Stimulated activated CD8-positive, alpha-beta memory T cell treated with anti-CD3 and anti-CD28 coated beads, Interleukin-2, amount 100 ng/mL, for 1 hour (primary cell): ENCODE results near the gene CNTNAP2.
"Not testable (repeated sequence)": the region's sequence is repeated elsewhere in the genome, so short reads cannot be mapped to it uniquely, and the experiment has no call there.

Experiments used
- DNase-seq, 2 donors: peaks; one replicate each; pipeline ENCODE4 v3.0.0-alpha.2; 2020; ENCODE audit warnings: low read depth in 2 of 2

CNTNAP2 gene

DNA sequence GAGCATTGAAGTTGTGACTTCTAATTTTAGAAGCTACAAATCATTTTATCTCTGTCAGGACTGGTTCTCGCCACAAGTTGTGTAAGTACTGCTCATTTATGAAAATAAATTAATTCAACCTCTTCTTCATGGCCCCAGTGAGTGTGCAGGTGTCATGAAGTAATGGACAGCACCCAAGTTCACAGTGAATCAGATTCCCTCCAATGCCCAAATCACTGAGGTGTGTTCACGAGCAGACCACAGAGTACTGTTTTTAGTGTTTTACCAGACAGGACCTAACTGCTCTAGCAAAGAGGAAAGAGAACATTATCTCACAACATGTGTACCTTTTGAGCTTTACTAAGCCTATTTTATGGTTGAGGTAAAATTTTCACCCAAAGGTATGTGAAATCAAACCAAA is 980.0 kb downstream of the CNTNAP2 start:
- no peak for DNase-seq

DNA sequence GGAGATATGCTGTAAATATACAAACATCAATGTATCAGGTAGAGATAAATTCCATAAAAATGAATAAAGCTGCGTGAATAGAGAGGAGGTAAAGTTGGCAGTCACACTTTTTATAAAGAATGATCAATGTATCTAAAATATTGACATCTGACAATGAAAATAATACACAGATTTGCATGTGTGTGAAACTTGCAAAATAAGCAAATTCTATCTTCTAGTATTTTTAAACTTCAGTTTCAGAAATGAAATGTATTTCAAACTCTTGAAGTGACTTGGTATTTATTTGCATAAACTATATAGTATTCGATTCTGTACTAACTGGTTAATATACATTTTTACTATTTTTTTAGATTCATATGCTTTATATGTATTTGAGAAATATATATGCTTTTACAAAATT is 986.6 kb downstream of the CNTNAP2 start:
- no peak for DNase-seq

DNA sequence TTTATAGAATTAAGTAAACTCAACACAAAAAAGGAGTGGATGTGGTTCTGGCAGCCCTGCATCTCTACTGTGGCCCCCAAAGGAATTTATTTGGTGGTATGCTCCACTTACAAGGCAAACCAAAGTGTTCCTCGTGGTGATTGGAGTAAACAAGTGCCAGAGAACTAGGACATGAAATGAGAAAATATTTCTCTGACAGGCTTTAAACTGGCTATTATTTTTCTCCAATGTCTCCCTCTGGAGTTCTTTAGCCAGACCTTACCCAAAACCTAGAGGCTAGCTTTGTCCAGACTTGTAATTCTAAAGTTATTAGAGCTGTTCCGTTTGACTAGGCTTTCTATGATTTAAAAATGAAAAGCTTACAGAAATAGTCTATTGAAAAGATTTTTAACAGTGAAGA is 990.1 kb downstream of the CNTNAP2 start:
- no peak for DNase-seq

DNA sequence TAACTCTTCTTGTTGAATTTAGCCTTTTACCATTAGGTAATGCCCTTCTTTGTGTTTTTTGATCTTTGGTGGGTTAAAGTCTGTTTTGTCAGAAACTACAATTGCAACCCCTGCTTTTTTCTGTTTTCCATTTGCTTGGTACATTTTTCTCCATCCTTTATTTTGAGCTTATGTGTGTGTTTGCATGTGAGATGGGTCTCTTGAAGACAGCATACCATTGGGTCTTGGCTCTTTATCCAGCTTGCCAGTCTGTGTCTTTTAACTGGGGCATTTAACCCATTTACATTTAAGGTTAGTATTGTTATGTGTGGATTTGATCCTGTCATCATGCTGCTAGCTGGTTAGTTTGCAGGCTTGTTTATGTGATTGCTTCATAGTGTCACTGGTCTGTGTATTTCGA is 997.9 kb downstream of the CNTNAP2 start:
- not testable (repeated sequence) for DNase-seq

DNA sequence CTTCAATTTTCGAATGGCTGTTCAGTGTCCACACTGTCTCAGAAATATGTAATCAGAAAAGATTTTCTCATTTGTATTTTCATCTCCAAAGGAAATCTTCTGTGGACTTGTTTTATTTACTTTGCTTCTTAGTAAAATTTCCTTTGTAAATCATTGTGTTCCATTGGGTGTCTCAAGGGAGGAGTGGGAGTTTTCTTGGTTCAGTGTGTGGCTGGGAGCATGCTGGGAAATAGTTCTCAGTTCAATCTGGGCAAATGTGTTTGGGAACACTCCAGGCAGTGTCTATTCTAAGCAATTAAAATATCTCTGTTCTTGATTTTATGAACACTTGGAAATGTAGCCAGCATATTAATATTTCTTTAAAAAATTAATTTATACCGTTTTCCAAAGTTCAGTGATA is 1019.8 kb downstream of the CNTNAP2 start:
- DNase-seq: no peak

DNA sequence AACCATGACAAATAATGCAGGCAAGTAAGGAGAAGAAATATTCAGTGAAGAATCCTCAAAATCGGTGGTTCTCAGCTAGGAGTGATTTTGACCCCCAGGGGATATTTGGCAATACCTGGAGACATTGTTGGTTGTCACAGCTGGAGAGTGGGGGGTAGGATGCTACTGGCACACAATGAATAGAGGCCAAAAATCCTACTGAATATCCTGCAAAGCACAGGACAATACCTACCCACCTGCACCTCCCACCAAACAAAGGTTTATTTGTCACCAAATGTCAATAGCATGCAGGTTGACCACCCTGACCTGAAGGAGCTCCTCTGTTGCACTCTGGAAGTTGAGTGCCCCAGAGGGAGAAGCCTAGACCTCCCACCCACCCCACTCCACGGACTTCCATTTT is 1028.6 kb downstream of the CNTNAP2 start:
- DNase-seq: no peak

DNA sequence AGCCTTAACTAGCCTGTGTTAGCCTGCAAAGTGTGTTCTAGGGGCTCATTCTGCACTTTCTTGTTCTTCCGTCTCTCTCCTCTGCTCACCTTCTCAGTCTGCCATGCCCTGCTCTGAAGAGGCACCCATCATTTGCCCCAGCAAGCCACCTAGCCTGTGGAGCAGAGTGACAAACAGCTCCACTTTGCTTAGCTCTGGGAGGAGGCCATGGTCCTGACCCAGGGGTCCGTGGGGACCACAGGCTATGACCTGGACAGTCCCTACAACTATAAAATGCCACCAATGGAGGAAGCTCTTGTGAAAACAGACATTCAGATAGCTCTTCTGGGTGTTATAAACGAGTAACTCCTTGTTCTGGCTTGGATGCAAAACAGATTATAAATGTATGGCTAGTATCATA is 1029.6 kb downstream of the CNTNAP2 start:
- no peak for DNase-seq

DNA sequence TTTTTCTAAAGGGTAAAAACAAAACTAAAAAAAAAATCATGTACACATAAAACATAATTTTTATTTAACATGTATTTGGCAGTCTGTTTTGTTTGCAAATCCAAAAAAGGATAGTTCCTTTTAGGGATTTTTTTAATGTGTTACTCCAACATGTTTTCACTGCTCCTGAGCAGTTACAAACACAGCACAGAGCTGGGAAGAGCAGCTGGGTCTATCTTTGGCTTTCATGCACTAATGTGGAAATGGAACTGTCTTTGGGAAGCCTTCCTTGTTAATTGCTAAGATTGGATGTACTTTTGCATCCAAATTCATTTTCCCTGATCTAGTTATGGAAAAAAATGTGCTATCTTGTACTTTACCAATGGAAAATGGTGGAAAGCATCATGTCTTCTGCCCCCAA is 1035.1 kb downstream of the CNTNAP2 start:
- no peak for DNase-seq

DNA sequence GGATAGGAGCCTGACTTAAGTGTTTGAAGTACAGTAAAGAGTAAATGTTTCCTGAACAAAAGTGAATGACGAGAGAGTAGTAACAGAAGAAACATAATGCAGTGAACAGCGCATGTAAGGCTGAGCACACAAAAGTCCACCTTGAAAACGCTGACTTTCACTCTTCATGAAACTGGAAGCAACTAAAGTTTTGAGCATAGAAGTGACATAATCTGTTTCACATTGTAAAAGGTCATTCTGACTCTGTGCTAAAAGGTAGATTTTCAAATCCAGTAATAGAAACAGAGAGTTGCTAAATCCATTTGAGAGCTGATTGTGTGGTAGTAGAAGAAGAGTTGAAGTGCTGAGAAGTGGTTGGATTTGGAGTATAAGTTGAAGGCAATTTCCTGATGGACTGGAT is 1037.0 kb downstream of the CNTNAP2 start:
- no peak for DNase-seq

DNA sequence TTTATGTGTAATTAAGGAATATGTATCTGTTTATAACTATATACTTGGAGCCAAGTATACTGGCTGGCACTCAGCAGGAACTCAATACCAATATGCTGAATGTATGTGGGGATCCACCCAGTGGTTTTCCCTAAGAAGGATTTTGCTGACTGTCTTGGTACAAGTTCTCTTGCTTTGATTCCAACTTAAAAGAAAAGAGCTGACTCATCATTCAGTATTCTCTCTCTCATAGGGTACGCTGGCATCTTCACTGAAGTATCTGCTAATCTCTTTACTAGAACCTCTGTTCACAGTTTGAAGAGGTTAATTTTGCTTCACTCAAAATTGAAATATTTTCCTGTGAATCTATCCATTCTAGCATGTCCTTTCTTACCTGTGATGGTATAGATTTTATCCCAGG is 1044.8 kb downstream of the CNTNAP2 start:
- no peak for DNase-seq

DNA sequence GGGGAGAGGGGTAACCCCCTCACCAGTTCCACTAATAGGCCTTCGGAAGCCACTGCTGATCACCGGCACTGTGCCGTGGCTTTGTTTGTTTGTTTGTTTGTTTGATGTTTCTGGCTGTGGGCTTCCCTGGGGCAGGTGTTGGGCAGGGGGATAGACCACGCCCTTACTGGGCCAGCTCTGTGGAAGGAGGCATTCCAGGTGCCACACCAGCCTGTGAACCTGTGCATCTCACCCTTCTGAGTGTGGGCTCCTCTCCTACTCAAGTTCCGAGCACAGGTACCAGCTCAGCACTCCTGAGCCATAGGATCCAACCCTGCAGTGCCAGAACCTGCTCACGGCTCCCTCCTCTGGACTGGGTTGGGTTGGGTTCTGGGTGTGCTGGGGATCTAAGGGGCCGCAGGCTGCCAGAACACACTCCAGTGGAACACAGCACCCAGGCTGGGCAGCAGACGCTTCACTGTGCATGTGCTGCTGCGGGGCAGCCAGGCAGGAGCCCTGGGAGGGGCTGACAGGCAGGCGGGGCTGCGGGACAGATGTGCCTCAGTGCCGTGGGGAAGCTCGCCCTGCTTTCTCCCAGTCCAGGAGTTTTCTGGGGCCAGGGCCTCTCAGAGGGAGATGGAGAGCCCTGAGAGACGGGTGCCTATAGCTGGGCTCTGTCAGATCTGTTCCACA is 1053.9 kb downstream of the CNTNAP2 start:
- no peak for DNase-seq

DNA sequence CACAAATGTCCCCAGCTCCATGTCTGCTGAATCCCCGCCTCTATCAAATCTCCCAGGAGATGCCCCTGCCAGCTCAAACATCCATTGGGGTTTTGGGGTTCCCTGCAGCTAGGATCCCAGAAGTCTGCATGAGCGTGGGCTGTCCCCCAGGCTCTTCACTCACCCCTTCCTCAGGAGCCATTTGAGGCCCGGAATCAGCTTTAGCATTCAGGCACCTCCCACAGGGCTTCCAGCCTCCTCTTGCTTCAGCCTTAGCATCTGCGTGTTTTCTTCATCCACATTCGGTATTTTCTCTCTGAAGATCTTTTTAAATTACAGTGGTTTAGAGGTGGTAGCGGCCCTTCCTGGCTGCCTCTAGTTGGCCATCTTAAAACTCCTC is 1054.4 kb downstream of the CNTNAP2 start:
- DNase-seq: no peak

DNA sequence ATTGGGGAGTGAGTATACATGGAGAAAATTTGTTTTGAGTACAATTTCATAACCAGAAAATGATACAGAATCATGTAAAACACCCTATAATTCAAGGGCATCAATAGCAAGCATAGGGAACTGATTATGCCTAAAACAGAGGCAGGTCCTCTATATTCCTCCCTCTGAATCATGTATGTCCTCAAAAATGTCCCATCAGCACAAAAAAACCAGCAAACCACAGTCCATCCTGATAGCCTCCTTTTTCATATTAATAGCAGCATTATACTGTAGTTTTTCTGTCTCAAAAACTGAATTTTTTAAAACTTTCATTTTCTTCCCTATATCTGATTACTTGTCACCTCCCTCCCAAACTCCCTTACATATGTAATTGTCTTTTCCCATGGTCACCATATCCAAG is 1057.3 kb downstream of the CNTNAP2 start:
- DNase-seq: no peak

DNA sequence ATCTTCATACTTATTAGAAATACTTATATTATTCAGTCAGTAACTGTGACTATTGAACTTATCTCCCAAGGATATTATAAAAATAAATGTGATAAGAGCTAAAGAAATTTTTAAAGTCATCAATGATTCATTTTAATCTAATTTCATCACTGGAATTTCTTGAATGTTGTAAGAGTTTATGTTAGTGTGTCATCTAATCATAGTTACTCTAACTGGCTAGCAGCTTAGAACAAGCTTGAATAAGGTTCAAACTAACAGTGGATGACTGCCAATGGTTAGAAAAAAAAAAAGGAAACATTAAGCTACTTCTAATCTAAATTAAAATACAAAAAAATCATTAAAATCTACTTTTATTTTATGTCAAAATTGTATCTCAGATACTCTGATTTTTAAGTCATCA is 1066.3 kb downstream of the CNTNAP2 start:
- no peak for DNase-seq

DNA sequence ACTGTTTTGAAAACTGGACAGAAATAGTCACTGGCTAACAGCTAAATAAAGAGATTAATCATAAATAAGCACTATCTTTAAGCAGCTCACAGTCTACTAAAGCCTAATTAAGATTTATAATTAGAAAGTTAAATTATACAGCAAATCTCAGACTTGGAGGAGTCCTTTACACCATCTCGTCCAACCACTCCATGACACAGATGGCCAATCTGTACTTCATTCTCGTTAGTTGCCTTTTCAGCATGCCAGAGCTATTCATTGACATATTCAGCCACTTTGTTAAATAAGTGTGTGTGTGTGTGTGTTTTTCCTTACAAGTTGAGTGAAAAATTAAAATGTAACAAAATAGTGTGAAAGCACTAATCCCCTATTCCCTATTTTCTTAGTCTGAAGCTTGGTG is 1066.7 kb downstream of the CNTNAP2 start:
- DNase-seq: no peak

DNA sequence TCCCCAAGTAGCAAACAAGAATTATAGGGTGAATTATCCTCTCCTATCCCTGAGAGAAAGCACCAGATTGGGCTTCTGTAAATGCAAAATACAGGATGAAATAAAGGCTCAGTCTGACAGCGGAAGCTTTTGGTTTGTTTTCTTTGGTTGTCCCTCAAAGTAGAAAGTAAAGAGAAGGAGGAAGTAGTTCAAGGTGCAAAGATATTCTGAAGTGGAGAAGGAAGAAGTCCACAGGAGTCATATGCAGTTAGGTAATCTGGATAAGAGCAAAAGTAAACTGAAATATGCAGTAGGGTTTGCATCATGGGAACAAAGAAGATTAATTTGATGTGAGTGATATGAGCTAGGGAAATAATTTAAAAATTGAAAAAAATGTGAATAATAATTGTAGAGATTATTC is 1071.9 kb downstream of the CNTNAP2 start:
- DNase-seq: no peak

DNA sequence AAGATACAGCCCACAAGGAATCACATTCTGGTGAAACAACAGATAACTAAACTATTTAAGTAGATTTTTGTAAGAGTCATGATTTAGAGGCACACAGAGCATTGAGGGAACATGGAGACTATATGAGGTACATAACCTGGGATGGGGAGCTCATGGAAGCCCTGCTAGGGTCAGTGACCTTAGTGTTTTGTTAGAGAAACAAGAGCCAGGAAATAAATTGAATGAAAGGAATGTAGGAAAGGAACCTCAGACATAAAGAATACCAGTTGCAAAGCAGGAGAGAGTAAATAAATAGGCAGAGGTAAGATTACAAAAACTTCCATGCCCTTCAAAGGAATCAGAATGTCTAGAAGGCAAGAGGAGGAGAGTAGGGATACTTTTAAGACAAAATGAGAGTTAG is 1076.9 kb downstream of the CNTNAP2 start:
- no peak for DNase-seq

DNA sequence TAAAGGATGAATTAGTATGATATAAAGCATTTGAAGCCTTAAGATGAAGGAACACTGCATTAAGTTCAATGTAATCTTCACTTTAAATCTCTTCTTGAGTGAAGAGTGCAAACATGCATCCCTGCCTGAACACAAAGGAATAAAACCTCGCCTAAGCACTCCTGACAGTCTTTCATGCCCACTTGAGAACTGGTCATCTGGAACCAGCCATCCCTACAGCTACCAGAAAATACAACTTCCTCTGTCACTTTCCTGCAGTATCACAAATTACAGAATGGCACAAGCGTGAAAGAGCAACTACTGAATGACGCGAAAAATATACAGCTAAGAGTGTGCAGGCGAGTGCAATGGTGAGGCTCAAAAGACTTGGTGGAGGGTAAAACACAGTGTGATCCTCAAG is 1079.9 kb downstream of the CNTNAP2 start:
- no peak for DNase-seq

DNA sequence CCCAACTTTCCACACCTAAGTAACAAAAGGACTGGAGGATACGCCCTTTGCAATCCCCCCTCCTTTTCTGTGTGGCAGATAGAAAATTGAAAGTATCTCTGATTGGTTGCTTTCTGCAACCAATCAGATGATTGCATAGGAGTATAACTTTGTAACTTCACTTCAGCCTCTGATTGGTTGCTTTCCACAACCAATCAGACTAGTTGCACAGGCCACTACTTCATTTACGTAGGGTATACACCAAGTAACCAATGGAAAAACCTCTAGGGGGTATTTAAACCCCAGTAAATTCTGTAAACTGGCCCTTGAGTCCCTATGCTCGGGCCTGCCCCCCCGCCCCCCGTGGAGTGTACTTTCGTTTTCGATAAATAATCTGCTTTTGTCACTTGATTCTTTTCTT is 1080.4 kb downstream of the CNTNAP2 start:
- DNase-seq: no peak

DNA sequence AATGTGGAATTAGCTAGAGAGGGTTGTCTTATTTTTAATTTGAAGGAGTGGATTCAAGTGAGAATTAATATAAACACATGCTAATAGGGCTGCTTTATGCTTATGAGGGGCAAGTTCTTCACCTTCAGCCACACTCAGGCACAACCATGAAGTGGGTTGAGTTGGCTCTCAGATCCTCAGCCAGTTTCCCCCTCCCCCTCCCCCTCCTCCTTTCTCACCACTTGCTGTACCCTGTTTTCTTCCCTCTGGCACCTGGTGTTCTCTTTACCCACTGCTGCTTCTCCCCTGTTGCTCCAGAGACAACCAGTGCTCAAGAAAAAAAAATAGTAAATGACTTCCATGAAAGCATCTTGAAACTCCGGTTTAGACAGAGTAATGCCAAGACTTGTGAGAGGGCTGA is 1083.3 kb downstream of the CNTNAP2 start:
- no peak for DNase-seq

DNA sequence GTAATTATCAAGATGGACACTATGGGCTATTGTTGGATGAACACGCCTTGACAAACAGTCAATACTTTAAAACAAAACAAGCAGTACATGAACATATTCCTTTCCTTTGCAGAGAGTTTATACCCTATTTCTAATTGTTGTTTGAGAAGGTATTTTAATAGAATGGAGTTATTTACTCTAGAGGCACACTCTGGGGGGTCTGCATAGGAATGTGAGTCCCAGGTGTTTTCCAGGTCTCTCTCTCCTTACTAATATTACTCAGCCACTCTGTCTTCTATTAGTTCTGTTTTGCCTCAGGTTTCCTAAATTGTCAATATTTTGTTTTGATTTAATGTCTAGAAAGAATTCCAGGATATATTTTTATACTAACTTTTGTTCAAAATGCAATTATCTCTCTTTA is 1091.4 kb downstream of the CNTNAP2 start:
- no peak for DNase-seq

DNA sequence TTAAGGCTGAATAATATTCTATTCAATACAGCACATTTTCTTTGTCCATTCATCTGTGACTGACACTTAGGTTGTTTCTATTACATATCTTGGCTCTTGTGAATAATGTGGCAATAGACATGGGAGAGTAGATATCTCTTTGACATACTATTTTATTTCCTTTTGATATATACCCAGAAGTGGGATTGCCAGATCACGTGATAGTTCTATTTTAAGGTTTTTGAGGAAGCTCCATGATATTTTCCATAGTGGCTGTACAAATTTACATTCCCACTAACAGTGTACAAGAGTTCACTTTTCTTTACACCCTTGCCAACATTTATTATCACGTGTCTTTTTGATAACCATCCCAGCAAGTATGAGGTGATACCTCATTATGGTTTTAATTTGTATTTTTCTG is 1114.7 kb downstream of the CNTNAP2 start:
- DNase-seq: no peak

DNA sequence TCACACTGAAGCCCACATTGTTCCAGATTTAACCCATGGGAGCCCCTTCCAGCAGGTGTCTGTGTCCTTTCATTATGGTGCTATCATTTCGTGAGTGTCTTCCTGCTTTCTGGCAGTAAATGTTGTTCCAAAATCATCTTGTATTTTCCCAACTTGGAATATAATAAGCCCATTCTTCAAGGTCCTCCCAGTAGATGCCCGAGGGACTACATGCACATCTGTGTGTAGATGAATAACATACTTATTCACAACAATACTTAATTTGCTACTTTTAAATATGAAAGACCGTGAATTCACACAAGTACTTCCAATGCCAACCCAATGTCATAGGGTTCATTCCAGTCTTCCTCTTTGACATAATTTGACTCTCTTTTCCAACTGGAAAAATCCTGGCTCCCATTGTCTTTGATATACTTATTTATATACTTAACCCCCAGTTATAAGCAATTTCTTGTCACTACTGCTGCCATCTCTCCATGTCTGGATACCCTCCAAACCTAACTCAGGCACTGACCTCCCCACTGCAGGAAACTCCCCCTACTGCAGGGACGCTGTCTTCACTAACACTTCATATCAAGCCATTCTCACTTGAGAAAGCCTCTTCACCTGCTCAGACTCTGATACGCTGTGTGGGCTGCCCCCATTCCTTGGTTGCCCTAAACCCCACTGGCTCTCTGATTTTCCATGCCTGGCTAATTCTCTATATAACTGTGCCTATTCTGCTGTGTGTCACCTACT is 1119.2 kb downstream of the CNTNAP2 start:
- DNase-seq: no peak

DNA sequence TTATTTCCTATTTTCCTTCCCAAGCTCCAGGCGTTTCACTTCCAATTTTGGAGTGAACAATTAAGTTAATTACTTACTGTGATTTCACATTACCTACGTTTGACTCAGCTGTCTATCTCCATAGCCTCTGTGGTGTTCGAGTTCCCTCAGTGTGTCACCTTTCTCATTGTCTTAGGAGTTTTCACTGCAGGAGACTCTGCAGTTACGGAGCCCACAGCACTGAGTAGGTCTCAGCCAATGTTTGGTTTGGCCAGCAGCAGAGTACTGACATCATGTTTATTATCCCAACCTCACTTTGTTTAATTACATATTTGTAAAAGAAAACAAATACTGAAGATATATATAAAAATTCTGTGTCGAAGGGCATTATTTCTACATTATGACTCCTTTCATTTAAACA is 1123.9 kb downstream of the CNTNAP2 start:
- DNase-seq: no peak
